GM18873 (cell line): ENCODE data around the gene APOL6.

Experiments used
- ATAC-seq: cut with Tn5 transposase; IDR thresholded peaks from one replicate; pipeline ENCODE4 v1.9.1; 2021; ENCODE audit warnings: mild to moderate bottlenecking, moderate library complexity, moderate number of reproducible peaks; ENCODE audit not compliant: unreplicated experiment, low FRiP score

APOL6 gene

GRCh38 chr22:35648066-35649025 is at the start of gene APOL6:
Gene APOL6 (plus strand): TSS chr22:35648446. CDS start chr22:35656426, 7,980 bp downstream.
- ATAC-seq, result peak; percentile 55

DNA sequence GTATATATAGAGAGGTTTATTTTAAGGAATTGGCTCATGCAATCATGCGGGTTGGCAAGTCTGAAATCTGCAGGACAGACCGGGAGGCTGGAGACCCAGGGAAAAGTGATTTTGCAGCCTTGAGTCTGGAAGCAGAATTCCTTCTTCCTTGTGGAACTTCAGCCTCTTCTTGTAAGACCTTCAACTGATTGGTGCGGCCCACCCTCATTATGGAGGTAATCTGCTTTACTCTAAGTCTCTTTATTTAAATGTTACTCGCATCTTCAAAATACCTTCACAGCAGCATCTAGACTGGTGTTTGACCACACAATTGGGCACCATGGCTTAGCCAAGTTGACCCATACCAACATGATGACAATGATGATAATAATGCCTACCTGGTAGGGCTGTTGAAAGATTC is 48.9 kb upstream of the APOL6 start:
- no peak for ATAC-seq

GRCh38 chr22:35600476-35600875 is 47.8 kb upstream of the APOL6 start:
- no peak for ATAC-seq

DNA sequence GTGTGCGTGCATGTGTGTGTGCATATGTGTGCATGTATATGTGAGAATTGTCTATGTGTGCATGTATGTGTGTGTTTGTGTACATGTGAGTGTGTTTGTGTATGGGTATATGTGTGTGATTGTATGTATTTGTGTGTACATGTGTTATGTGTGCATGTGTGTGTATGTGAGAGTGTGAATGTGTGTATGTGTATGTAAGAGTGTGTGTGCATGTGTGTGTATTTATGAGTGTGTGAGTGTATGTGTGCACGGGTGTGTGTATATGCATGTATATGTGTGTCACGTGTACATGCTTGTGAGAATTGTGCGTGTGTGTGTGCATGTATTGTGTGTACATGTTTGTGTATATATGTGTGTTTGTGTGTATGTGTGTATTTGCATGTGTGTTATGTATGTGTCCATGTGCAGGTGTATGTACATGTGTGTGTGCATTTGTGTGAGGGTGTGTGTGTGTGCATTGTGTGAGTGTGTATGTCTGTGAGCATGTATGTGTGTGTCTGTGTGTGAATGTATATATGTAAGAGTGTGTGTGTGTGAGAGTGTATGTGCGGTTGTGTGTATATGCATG is 47.1 kb upstream of the APOL6 start:
- ATAC-seq, result no peak

GRCh38 chr22:35601743-35602615 is 46.3 kb upstream of the APOL6 start:
- ATAC-seq, result no peak

DNA sequence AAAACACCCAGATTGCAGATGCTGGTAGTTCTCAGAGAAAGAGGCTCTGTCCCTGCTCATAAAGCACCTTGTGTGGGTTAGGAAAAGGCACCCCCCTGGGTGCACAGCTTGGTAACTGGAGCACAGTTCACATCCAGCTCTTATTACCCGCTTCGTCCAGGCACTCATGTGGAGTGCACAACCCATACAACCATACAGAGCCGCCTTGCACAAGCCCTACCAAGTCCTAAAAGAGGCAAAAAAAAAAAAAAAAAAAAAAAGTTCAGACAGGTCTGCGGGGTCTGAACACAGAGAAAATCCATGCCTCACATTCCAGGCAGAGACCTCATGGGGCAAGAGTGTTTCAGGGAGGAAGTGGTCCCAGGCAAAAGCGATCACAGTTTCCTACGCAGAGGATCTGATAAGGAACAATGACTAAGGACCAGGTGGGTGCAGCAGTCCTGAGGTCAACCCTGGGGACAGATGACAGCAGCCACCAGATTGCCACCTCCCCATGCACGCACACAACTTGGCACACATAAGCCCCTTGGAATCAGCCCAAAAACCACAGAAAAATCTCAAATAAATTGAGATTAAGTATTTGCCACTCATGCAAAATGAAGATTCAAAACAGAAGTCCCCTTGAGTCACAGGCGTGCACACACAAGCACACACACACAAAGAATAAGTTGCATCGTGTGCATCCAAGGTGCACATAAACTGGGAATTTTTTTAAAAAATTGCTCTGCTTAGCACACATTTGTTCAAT is 43.5 kb upstream of the APOL6 start:
- ATAC-seq, result no peak

DNA sequence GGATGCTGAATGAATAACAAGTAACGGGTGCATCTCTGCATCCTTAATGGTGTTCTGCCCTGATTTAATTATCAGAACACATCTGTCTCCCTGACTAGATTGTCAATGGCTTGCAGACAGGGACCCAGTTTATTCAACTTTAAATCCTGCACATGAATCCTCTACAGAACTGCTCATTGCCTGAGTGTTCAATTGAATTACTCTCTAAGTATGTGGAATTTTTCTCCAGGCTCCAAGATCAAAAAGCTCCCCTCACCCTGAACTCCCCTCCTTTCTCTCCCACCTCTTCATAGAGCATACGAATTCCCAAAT is 42.9 kb upstream of the APOL6 start:
- ATAC-seq, result no peak

- ATAC-seq, result no peak
These were observed 42.3 kb upstream of the APOL6 start for GRCh38 chr22:35605851-35606481.

GRCh38 chr22:35606916-35607315 is 41.3 kb upstream of the APOL6 start:
- ATAC-seq, result no peak

DNA sequence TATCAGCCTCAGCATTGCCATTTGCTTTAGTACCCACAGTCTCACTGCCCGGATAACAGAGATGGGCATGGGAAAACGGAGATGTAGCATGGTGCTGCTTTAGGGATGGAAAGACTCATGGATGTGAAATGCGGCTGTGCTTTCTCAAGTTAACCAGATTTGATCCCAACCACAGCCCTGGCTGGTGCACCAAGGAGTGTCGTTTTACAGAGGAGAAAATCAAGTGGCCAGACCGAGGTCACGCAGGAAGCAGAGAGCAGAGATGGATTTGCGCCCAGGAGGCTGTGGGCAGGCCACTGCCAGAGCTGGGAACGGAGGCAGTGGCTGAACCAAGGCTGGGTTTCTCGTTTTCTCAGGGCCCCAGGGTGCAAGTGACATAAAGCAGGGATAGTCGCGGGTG is 40.2 kb upstream of the APOL6 start:
- ATAC-seq, result no peak

DNA sequence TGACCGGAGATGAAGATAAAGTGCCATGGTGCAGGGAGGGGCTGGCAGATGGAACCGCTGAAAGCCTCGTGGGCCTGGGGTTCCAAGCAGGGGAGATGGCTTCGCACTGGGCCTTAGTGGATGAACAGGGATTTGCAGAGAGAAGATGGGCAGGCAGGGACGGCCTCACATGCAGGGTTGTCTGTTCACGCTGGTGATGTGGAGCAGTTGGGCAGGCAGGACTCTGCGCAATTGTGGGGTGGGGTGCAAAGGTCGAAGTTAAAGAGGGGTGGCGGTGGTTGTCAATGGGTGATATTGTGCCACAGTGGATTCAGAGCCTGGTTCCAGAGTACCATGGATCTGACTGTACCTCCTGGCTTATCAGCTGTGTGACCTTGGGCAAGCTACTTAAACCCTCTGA is 39.0 kb upstream of the APOL6 start:
- ATAC-seq, result no peak

- ATAC-seq, result no peak
These were observed 38.5 kb upstream of the APOL6 start for GRCh38 chr22:35609761-35610160.

- ATAC-seq, result no peak
These were observed 37.5 kb upstream of the APOL6 start for GRCh38 chr22:35610741-35611140.

- no peak for ATAC-seq
These were observed 36.9 kb upstream of the APOL6 start for GRCh38 chr22:35611200-35611890.

- no peak for ATAC-seq
These were observed 36.2 kb upstream of the APOL6 start for GRCh38 chr22:35611891-35612576.

- no peak for ATAC-seq
These were observed 35.3 kb upstream of the APOL6 start for GRCh38 chr22:35612903-35613302.

DNA sequence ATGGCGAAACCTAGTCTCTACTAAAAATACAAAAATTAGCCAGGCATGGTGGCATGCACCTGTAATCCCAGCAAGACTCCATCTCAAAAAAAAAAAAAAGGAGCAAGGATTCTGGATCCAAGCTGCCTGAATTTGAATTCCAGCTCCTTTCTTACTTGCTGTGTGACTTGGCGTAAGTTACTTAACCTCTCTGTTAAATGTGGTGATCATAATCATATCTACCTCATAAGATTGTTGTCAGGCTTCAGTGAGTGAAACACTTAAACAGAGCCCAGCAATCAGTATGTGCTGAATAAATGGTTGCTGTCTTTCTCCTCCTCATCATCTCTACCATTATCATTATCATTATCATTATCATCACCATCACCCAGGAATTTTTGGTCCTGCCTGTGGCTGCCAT is 33.8 kb upstream of the APOL6 start:
- no peak for ATAC-seq

GRCh38 chr22:35615156-35615555 is 33.1 kb upstream of the APOL6 start:
- ATAC-seq, result no peak

DNA sequence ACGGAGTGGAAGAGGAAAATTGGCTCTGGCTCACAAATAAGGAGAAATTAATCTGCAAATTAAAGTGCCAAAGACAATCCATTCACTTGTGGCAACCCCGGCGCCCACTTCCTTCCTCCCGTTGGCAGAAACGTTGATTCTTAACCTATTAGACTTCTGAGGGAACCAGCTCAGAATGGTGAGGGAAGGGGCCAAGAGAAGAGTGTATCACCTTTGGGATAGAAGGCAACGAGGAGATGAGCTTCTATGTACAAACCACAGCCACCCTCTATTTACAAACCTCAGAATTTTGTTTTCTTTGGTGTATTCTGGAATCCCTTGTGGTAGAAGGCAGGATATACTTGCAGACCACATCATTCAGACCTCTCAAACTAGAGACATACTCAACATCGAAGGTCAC is 32.2 kb upstream of the APOL6 start:
- no peak for ATAC-seq
